ENCODE data around the gene GPR162.

DNA sequence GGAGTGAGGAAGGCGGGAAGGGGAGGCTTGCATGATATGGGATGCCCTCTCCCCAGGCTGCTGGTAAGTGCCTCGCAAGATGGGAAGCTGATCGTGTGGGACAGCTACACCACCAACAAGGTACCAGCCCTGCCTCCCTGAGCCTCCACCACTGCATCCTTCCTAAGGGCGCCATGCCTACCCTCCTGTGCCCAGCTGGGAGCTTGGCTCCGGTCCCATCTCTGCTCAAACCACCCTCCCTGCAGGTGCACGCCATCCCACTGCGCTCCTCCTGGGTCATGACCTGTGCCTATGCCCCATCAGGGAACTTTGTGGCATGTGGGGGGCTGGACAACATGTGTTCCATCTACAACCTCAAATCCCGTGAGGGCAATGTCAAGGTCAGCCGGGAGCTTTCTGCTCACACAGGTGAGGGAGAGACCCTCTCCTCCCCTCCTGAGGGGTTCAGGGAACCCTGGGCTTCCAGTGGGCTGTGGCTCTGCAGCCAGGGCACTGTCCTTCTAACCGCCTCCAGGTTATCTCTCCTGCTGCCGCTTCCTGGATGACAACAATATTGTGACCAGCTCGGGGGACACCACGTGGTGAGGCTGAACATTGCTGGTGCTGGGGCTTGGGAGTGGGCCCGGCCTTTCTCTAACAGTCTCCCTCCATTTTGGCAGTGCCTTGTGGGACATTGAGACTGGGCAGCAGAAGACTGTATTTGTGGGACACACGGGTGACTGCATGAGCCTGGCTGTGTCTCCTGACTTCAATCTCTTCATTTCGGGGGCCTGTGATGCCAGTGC is 21.7 kb downstream of the GPR162 start:
- no peak for TF ChIP-seq RBBP5 (conservative IDR thresholded peaks at IDR 0.05)
- TF ChIP-seq CBX3 (IDR thresholded peaks at IDR 0.05; ENCODE audit: borderline replicate concordance, low read depth), result no peak
- TF ChIP-seq SREBF2 (IDR thresholded peaks at IDR 0.05; ENCODE audit: low read length), result no peak
- TF ChIP-seq SIN3A (IDR thresholded peaks at IDR 0.05; ENCODE audit: low read depth, low read length), result no peak
- TF ChIP-seq, protein P1, sequence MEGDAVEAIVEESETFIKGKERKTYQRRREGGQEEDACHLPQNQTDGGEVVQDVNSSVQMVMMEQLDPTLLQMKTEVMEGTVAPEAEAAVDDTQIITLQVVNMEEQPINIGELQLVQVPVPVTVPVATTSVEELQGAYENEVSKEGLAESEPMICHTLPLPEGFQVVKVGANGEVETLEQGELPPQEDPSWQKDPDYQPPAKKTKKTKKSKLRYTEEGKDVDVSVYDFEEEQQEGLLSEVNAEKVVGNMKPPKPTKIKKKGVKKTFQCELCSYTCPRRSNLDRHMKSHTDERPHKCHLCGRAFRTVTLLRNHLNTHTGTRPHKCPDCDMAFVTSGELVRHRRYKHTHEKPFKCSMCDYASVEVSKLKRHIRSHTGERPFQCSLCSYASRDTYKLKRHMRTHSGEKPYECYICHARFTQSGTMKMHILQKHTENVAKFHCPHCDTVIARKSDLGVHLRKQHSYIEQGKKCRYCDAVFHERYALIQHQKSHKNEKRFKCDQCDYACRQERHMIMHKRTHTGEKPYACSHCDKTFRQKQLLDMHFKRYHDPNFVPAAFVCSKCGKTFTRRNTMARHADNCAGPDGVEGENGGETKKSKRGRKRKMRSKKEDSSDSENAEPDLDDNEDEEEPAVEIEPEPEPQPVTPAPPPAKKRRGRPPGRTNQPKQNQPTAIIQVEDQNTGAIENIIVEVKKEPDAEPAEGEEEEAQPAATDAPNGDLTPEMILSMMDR (IDR thresholded peaks at IDR 0.05 in 2 of 3, conservative IDR thresholded peaks at IDR 0.05 in 1 of 3; ENCODE audit: control insufficient read depth in 2 of 3, extremely low read depth in 1 of 3, insufficient read depth in 1 of 3, low read depth in 3 of 3, low read length in 3 of 3), result no peak
- no peak for TF ChIP-seq HDGF (IDR thresholded peaks at IDR 0.05)
- no peak for TF ChIP-seq TAF1 (IDR thresholded peaks at IDR 0.05; ENCODE audit: borderline replicate concordance, low read depth, low read length)
- TF ChIP-seq MYB (IDR thresholded peaks at IDR 0.05; ENCODE audit: borderline replicate concordance, low read depth, low read length), result no peak
- TF ChIP-seq, protein P2, sequence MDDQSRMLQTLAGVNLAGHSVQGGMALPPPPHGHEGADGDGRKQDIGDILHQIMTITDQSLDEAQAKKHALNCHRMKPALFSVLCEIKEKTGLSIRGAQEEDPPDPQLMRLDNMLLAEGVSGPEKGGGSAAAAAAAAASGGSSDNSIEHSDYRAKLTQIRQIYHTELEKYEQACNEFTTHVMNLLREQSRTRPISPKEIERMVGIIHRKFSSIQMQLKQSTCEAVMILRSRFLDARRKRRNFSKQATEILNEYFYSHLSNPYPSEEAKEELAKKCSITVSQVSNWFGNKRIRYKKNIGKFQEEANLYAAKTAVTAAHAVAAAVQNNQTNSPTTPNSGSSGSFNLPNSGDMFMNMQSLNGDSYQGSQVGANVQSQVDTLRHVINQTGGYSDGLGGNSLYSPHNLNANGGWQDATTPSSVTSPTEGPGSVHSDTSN (IDR thresholded peaks at IDR 0.05; ENCODE audit: insufficient replicate concordance, low read depth, low read length), result no peak

Data from GM12878 (cell line).